Right renal cortex interstitium (tissue), 3 donors: ENCODE results near the gene RPL29. TPM values are rescaled to one million over a fixed set of nuclear protein-coding genes. Genes with fewer than 3 reads are reported as not detected.
"Not testable (repeated sequence)": the region's sequence is repeated elsewhere in the genome, so short reads cannot be mapped to it uniquely, and the experiment has no call there.

Source experiments
- DNase-seq, 3 donors: peaks; one replicate each; pipeline ENCODE4 v3.0.0-alpha.2; 2013; ENCODE audit warnings: low read depth in 3 of 3, low spot score in 2 of 3
- polyA plus RNA-seq, 3 donors: library from polyadenylated mRNA; unstranded; fragments of 120-200 nt; gene quantifications; one replicate each; pipeline ENCODE4 v1.2.1, GENCODE V29; 2013; ENCODE audit not compliant: insufficient read length in 3 of 3

Gene RPL29
- polyA plus RNA-seq, 3 donors, result 1,608 to 1,744 (median 1,623) TPM

DNA sequence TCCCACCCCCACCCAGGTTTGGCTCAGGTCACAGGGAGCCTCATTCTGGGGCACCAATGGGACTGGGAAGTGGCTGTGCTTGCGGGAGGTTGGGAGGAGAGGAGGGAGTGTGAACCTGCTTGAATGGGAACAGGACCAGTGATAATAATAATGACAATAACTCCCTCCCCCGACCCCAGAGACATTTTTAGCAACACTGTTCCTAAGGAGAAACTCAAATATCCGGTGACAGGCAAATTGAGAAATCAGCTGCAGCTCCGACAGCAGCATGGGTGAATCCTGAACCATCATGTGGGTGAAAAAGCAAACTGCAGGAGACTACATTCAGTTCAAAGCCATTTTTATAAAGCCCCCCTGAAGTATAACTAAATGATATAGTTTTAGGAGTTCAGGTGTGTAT, 11.6 kb upstream of the RPL29 start:
- no peak for DNase-seq

DNA sequence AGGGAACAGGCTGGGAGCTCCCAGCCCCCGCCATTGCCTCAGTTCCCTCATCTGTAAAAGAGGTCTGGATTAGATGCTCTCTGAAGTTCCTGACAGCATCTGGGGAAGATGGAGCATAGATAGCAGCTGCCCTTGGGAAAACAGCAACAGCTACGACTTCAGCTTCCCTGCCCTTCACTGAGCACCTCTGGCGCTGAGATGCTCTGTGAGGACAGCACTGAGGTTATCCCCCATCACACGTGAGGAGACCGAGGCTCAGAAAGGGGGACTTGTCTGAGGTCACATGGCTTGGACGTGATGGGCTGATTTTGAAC, 11.1 kb upstream of the RPL29 start:
- DNase-seq, result no peak

DNA sequence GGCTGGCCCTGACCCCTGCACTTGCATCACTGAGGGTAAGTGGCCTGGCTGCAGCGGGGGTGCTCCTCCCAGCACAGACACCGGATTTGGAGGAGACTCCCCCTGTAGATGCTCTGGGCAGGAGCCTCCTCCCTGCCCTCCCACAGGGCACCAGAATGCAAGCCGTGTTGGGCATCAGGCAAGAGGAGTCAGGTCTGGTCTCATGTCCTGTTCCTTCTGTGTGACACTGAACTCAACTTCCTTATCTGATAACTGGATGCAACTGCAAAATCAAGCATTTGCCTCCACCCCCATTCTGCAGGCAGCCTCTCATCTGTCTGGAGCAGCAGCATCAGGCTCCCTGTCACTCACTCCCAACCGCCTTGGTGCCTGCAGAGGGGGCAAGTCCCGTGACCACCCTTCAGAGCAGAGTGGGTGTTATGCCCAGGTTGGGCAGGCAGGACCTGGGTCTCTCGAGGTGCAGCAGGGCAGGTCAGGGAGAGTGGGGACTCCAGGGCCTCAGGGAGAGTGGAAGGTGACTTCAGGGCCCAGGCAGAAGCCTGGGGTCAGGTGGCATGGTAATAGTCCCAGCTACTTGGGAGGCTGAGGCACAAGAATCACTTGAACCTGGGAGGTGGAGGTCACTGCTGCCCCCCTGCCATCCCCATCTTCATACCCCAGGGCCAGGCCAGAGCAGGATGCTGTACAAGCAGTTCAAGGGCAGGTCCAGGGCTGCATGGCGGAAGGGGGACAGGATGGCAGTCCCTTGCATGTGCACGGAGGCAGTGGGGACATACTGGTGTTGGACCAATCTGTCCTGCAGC, 10.5 kb upstream of the RPL29 start:
- no peak for DNase-seq

DNA sequence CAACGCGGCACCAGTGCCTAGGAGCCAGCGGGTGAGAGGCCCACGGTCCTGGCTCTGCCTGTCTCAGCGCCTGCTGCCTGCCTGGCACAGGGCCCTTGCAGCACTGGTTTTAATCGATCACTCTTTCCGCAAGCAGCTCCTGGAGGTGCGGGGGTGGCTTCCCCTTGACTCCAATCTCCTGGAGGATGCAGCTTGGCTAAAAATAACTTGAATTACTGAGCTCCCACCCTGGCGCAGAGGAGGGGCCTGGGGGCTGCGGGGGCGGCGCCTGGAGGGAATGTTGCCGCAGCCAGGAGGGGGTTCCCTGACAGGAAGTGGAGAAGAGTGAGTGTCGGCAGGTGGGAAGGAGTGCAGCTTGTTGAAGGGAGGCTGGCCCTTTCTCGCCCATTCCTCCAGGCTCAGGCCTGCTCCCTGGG, 9.9 kb upstream of the RPL29 start:
- DNase-seq, result peak in 2 of 3 donors; percentile 57 to 67

DNA sequence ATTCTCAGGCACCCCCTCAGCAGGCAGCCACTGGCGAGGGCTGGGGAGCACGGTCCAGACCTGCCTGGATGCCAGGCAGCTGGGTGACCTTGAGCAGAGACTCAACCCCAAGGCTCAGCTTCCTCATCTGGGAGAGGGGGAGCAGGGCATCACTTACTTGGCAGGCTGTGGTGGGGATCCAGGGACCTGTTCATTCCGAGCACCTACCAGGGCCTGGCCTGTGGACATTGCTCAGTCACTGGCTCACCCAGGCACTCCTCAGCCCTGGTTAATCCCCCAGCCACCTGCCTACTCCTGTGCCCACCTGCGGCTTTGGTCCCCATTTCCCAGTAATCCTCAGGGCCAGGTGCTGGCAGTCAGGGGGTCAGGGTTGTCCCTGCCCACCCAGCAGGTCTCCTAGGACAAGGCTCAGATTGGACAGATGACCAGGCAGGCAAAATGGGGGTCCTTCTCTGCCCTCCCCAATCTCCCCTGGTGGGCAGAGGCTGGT, 9.3 kb upstream of the RPL29 start:
- no peak for DNase-seq

DNA sequence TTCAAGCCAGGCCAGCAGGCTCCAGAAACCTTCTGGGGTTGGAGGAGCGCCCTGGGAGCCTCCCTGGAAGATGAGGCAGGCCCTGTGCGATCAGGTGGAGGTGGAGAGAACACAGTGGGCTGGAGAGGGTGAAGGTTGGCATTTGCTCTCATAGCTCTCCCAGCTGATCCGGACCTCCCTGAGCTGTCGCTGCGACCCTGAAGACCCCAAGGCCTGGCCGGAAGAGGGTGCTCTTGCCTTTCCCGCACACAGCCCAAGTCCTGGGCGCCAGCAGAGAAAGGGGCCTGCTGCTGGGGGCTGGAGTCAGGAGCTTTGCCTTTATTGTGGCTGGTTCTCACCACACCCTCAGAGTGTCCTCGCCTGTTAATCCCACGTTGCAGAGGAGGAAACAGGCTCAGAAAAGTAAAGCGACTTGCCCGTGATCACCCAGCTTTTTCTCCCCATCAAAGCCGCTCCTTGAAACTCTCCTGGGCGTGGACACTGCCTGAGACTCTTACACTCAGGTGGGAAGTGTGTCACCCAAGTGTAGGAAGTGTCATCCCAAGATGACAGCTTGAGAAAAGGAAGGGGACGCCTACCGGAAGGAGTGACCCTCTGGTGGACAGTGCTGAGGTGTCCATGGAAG, 8.6 kb upstream of the RPL29 start:
- DNase-seq, result no peak

DNA sequence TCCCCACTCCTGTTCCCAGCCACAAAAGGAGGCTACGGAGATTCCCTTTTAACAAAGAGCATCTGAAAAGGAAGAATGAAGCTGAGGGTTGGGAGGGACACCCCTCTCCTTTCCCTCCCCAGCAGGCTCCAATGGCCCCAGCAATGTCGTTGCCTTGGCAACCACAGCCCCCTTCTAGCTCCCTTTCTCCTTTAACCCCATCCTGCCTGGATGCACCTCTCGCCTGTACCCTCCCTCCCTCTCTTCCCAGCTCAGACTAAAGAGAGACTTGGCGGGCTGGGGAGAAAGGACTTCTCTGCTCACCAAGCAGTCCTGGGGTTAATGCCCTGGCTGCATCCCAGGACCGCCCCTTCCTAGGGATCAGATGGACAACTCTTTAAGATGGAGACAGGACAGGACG, 7.1 kb upstream of the RPL29 start:
- DNase-seq, result no peak

DNA sequence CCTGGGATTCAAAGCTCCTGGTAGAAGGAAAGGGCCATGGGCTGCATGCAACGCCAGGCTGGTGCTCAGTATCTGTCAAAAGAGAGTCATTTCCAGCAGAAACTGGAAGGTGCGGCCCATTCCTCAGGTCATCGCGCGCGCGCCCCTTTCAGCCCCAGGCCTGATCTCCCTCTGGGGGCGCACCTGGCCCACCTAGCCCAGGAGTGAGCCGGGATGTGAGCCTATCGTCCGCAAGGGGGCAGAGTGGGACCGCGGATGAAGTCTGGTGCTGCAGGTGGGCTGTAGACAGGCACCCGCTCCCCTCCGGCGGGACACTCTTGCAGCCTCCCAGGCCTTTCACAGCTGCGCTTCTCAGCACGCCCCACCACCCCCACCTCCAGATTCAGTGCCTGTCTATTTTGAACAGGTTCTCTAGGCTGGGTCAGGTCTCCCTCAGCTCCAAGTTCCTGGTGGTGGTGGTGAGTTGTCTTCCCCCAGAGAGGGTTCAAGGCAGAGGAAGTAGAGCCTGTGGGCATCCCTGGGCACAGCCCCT, 5.8 kb upstream of the RPL29 start:
- peak in 2 of 3 donors; percentile 65 to 74 for DNase-seq

DNA sequence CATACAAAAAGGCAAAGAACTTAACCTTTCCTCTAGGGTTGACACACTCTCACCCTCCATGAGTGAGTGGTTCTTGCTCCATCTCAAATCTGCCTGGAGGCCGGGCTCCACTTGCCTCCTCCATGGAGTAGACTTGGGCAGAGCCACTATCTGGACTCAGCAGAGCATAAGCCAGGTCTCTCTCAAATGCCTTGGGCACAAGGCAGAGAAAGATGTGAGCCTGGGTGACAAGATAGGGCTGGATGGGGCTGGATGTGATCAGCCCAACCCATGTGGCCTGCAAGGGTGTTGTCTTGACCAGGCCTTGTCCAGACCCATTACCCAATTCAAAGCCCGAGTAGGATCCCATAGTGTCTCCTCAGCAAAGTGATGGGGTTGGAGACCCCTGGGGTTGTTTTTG, 4.2 kb upstream of the RPL29 start:
- DNase-seq, result no peak

DNA sequence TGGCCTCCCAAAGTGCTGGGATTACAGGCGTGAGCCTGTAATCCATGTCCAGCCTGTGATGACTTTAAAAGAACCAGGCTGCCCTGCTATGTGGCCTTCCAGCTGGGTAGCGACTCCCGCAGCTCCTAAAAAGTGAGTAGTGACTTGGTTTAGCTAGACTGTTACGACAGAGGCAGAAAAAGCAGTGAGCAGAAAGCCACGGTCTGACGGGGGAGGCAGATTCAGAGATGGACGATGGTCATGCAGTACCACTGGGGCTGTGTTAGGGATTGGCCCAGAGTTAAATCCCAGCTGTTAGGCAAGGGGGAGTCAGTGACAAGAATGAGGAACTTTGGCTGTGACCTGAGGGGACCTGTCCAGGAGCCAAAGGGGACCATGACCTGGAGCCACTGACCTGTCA, 3.1 kb upstream of the RPL29 start:
- DNase-seq, result no peak

DNA sequence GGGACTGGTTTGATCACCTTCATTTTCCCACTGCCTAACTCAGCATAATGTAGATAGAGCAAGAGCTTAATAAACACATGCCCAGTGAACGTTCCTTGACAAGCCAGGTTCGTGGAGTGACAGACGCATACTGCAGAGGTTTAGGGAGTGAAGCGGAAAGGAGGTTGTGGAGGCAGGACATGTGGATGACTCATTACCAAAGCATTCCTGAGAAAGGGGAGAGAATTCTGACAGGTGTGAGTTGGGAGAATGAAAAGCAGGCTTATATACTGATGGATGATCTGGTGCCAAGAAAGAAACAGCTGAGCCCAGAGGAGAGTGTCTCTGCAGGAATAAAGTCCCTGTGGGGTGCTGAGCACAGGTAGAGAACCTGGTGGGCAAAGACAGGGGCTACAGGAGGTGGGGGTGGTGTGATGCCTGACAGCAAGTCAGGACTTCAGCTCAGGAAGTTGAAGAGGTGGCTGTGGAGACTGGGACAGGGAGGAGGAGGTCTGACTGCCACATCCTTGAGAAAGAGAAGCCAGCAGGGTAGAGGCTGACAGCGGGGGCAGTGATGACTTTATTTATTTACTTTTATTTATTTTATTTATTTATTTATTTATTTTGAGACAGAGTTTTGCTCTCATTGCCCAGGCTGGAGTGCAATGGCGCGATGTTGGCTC, 2.4 kb upstream of the RPL29 start:
- no peak for DNase-seq

DNA sequence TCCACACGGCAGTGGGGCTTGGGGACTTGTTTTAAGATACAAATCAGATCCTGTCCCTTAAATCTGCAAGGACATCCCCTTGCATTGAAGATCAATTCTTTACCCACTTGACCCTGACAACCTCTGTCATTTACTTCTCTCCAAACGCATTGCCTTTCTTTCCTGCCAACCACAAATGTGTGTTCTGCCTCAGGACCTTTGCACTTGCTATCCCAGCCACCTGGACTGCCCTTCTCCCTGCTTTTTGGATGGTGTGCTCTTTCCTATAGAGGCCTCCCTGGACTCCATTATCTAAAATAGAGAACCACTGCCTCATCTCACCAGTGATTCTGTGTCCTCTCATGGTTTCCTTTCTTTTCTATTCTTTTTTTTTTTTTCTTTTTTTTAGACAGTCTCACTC, 1.5 kb upstream of the RPL29 start:
- no peak for DNase-seq

DNA sequence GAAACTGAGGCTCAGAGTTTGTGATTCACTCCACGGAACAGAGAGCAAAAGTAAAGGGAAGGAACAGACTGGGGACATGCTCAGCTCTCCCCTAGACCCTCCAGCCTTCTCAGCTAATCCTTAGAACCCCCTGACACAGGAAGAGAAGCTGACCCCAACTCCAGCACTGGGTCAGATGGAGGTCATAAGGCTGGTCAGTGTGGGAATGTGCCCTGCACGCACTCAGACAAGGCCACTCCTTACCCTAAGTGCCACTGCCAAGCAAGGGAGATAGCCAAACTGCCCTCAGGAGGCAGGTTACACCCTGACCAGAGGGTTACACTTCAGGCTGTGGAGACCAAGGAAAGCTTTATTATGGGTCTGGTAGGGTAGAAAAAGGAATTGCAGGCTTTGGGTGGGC, 1.2 kb downstream of the RPL29 start:
- DNase-seq, result no peak

DNA sequence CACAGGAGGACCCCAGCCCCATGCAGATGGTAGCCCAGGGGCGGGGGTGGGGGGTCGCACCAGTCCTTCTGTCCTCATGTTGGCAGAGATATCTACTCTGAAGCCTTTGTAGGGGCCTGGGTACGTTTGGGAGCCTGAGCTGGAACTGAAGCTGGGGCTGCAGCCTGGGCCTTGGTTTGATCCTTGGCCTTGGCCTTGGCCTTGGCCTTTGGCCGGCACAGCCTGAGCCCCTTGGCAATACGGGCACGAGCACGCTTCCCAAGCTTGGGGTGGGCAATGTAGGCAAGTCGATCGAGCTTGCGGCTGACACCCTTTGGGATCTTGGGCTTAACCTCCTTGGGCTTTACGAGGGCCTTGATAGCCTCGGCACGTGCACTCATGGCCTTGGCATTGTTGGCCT, 2.0 kb downstream of the RPL29 start:
- DNase-seq, result not testable (repeated sequence)

DNA sequence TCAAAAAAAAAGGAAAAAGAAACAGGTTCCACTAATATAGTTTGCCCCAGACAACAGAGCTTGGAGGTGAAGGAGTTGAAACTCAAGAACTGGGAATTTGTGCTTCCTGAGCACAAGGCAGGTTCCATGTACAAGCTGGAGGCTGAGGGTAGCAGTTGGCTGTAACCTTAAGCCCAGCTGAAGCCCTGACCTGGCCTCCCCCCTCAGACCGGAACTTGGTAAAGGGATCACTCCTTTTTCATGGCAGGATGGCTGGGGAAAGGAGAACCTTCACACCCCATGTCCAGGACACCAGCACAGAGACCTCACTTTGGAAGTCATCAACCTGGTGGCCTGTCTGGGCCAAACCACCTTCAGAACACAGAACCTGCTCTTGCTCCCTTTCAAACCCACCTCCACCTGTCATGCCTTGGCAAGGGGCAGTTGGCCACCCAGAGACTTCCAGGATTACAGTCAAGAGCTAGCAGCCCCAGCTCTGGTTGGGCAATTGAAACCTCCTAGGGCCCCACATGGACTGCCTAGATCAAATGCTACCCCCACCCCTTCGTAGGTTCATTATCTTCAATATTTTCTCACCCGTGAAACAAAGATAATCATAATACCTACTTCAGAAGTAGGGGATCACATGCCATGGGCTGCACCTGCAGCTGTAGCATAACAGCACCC, 3.5 kb downstream of the RPL29 start:
- no peak for DNase-seq

DNA sequence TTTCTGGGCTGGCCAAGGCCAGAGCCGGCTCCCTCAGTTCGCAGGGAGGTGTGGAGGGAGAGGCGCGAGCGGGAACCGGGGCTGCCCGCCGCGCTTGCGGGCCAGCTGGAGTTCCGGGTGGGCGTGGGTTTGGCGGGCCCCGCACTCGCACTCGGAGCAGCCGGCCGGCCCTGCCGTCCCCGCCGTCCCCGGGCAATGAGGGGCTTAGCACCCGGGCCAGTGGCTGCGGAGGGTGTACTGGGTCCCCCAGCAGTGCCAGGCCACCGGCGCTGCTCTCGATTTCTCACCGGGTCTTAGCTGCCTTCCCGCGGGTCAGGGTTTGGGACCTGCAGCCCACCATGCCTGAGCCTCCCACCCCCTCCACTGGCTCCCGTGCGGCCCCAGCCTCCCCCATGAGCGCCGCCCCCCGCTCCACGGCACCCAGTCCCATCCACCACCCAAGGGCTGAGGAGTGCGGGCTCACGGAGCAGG, 5.2 kb downstream of the RPL29 start:
- not testable (repeated sequence) for DNase-seq

DNA sequence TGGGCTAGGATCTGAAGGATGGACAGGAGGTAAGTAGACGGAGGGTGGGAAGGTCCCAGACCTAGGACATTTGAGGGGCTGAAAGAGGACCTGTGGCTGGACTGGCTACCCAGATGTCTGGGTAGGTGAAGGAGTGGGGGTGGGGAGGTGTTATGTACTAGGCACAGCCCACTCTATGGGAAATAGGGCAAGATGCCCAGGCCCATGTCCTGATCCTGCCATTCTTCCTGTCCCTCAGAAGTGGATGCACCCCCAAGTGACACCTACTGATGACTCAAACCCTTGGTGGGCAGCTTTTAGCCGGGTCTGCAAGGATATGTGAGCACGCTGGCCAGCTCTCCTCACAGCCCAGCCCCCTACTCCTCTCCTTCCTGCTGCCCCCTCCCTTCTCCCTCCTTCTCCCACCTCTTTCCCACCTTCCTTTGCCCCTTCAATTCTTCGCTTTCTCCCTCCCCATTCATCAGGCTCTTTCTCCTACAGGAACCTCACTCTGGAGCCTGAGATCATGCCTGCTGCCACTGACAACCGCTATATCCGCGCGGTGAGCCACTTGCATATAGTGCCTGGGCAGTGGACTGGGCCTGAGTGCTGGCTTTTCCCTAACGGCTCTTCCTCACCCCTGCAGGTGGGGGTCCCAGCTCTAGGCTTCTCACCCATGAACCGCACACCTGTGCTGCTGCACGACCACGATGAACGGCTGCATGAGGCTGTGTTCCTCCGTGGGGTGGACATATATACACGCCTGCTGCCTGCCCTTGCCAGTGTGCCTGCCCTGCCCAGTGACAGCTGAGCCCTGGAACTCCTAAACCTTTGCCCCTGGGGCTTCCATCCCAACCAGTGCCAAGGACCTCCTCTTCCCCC, 7.2 kb downstream of the RPL29 start:
- DNase-seq, result no peak

DNA sequence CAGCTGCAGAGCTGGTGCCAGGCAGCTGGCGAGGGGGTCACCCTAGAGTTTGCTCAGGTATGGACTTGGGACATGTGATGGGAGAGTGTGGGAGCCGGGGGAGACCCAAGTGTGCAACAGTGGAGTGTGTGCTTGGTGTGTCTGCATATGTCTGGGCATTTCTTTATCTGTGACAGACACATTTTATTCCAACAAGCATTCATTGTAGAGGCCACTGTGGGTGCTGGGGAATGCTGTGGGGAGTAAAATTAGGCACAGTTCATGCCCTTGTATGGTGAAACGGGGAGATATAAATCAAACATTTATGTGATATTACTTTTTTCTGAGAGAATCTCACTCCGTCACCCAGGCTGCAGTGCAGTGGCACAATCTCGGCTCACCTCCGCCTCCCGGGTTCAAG, 8.1 kb downstream of the RPL29 start:
- DNase-seq, result no peak

DNA sequence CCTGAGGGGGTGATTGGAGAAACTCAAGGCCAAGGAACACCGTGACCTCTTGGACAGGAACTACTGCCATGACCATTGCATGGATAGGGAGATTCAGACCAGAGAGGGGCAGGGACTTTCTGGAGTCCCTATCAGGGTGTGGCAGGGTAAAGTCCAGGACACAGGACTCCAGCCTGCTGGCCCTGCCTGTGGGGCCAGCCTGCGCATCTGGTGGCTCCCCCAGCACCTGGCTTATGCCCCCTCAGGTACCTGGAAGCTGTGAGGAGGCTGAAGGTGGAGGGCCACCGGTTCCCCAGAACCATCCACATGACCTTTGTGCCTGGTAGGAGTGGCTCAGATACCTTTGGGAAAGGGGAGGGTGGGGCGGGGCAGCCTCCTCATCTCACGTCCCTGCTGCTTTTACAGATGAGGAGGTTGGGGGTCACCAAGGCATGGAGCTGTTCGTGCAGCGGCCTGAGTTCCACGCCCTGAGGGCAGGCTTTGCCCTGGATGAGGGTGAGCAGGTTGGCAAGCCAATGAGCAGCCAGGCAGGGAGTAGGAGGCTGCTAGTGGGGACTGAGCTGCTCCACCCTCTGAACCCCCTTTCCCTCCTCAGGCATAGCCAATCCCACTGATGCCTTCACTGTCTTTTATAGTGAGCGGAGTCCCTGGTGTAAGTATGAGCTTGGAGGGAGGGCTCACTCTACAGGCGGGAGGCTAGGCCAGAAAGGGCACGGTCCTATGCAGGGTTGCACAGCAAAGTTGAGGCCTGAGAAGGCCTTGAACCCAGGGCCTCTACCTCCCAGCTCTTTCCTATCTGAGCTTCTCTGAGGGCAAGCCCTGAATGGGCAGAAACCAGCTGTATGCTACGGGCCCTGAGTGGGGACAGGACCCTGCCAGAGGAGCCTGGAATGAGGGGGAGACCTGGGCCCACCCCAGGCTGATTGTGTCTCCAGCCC, 9.4 kb downstream of the RPL29 start:
- DNase-seq, result no peak
